Measurements from ENCODE around the gene TIMP4.

The TIMP4 gene

GRCh38 chr3:12136371-12136770 lies 22.3 kb downstream of the TIMP4 start:
- no peak for TF ChIP-seq CTCF (IDR thresholded peaks at IDR 0.05; ENCODE audit: extremely low read depth, missing control alignments)
- DNase-seq (ENCODE audit: low spot score), result no peak

- DNase-seq (ENCODE audit: low spot score), result peak; percentile 64
These were observed 23.6 kb downstream of the TIMP4 start for GRCh38 chr3:12135029-12135657.

GRCh38 chr3:12132881-12133280 lies 25.8 kb downstream of the TIMP4 start:
- no peak for DNase-seq (ENCODE audit: low spot score)

More at GRCh38 chr3:12135029-12135657, 23.6 kb downstream of the TIMP4 start:
- TF ChIP-seq CTCF (IDR thresholded peaks at IDR 0.05; ENCODE audit: extremely low read depth, missing control alignments), result peak; percentile 81

GRCh38 chr3:12131351-12132090 lies 27.2 kb downstream of the TIMP4 start:
- DNase-seq (ENCODE audit: low spot score), result no peak
- TF ChIP-seq CTCF (IDR thresholded peaks at IDR 0.05; ENCODE audit: extremely low read depth, missing control alignments), result no peak

More at GRCh38 chr3:12132881-12133280, 25.8 kb downstream of the TIMP4 start:
- TF ChIP-seq CTCF (IDR thresholded peaks at IDR 0.05; ENCODE audit: extremely low read depth, missing control alignments), result no peak

- no peak for DNase-seq (ENCODE audit: low spot score)
- TF ChIP-seq CTCF (IDR thresholded peaks at IDR 0.05; ENCODE audit: extremely low read depth, missing control alignments), result no peak
These were observed 31.3 kb downstream of the TIMP4 start for GRCh38 chr3:12127391-12127790.

- DNase-seq (ENCODE audit: low spot score), result no peak
- TF ChIP-seq CTCF (IDR thresholded peaks at IDR 0.05; ENCODE audit: extremely low read depth, missing control alignments), result no peak
These were observed 32.9 kb downstream of the TIMP4 start for GRCh38 chr3:12125772-12126171.

- DNase-seq (ENCODE audit: low spot score), result no peak
- no peak for TF ChIP-seq CTCF (IDR thresholded peaks at IDR 0.05; ENCODE audit: extremely low read depth, missing control alignments)
These were observed 37.2 kb downstream of the TIMP4 start for GRCh38 chr3:12121466-12121865.
